ENCODE data around the gene ETHE1.
A peak's percentile ranks its signal among the peaks of the same experiment; 100 is the strongest.
"Not testable (repeated sequence)": the region's sequence is repeated elsewhere in the genome, so short reads cannot be mapped to it uniquely, and the experiment has no call there.

ETHE1 gene

DNA sequence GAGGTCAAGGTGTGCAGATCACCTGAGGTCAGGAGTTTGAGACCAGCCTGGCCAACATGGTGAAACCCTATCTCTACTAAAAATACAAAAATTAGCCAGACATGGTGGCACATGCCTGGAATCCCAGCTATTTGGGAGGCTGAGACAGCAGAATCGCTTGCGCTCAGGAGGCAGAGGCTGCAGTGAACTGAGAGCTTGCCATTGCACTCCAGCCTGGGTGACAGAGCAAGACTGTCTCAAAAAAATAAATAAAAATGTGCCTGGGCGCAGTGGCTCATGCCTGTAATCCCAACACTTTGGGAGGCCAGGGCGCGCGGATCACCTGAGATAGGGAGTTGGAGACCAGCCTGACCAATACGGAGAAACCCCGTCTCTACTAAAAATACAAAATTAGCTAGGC lies 3.3 kb downstream of the ETHE1 start:
- DNase-seq, result not testable (repeated sequence)

- no peak for DNase-seq
Measured at GRCh38 chr19:43522929-43523328, 4.1 kb downstream of the ETHE1 start.

- peak; percentile 69 for DNase-seq
Measured at GRCh38 chr19:43519436-43520088, 7.4 kb downstream of the ETHE1 start.

DNA sequence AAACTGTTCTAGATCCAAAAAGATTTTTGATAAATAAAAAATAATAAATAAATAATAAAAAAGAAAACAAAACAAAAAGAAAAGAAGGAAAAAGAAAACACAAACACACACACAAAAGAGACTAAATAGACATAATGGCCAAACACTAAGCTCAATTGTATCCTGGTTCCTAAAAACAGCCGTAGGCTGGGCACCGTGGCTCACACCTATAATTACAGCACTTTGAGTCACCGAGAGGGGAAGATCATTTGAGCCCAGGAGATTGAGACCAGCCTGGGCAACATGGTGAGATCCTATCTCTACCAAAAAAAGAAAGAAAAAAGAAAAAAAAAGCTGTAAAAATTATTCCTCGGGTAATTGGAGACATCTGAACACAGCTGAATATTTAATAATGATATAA lies 8.9 kb downstream of the ETHE1 start:
- no peak for DNase-seq

DNA sequence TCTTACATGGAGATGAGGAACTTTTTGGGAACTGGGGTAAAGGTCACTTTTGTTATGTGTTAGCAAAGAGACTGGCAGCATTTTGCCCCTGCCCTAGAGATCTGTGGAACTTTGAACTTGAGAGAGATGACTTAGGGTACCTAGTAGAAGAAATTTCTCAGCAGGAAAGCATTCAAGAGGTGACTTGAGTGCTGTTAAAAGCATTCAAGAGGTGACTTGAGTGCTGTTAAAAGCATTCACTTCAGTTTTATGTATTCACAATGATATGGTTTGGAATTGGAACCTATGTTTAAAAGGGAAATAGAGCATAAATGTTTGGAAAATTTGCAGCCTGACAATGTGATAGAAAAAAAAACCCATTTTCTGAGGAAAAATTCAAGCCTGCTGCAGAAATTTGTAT lies 14.6 kb downstream of the ETHE1 start:
- not testable (repeated sequence) for DNase-seq

DNA sequence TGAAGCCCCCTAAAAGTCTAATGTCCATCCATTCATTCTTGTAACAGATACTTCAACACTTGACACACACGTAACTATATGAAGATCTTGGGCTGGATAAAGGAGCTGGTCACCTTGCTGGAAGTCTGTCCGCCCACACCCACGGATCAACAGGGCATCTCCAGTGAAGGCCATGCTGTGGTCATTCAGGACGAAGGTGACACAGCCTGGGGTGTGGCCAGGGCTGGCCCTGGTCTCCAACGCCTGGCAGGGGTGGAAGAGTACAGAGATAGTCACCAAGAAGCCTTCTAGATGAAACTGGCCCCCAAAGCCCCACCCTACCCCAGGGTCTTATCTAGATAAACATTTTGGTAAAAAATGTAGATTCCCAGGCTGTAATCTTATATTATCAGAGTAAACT lies 15.7 kb downstream of the ETHE1 start:
- DNase-seq, result no peak

DNA sequence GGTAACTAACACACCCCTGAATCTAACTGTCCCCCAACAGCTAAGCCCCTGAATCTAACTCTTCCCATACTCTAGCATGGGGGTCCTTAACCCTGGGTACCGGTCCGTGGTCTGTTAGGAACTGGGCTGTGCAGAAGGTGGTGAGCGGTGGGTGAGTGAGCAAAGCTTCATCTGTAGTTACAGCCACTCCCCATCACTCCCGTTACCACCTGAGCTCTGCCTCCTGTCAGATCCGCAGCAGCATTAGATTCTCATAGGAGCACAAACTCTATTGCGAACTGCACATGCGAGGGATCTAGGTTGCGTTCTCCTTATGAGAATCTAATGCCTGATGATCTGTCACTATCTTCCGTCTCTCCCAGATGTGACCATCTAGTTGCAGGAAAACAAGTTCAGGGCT lies 16.3 kb downstream of the ETHE1 start:
- DNase-seq, result no peak

DNA sequence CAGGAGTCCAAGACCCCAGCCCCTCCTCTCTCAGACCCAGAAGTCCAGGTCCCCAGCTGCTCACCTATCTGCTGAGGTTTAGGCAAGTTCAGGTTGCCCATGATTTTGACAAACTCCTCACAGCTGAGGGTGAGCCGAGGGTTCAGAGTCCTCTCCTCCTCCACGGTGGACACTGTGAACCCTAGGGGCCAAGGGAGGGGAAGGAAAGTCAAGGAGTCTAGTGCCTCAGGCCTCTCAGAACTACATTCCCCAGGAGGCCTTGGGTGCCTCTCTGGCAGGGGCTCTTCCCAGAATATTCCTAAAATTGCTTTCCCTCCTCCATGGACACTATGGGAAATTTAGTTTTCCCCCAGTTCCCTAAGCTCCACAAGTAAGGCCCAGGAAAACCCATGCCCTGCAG lies 19.1 kb downstream of the ETHE1 start:
- no peak for DNase-seq

DNA sequence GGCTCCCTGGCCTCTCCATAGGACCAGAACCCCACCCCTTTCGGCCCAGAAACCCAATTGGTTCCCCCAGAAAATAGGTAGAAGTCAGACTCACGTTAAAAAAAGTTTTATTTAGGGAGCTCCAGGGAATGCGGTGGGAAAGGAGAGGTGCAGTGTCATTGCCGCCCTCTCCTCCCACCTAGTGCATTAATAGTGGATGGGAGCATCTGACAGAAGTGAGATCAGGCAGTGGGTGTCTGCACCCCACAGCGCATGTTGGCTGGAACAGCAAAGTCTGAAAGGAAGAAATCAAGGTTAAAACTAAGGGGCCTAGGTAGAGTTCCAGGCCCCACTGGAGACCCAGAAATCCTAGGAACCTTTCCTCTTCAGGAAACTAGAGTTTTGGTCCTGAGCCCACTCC lies 20.4 kb downstream of the ETHE1 start:
- no peak for DNase-seq

- DNase-seq, result no peak
Measured at GRCh38 chr19:43505941-43506340, 21.1 kb downstream of the ETHE1 start.

- no peak for DNase-seq
Measured at GRCh38 chr19:43505186-43505456, 21.9 kb downstream of the ETHE1 start.

DNA sequence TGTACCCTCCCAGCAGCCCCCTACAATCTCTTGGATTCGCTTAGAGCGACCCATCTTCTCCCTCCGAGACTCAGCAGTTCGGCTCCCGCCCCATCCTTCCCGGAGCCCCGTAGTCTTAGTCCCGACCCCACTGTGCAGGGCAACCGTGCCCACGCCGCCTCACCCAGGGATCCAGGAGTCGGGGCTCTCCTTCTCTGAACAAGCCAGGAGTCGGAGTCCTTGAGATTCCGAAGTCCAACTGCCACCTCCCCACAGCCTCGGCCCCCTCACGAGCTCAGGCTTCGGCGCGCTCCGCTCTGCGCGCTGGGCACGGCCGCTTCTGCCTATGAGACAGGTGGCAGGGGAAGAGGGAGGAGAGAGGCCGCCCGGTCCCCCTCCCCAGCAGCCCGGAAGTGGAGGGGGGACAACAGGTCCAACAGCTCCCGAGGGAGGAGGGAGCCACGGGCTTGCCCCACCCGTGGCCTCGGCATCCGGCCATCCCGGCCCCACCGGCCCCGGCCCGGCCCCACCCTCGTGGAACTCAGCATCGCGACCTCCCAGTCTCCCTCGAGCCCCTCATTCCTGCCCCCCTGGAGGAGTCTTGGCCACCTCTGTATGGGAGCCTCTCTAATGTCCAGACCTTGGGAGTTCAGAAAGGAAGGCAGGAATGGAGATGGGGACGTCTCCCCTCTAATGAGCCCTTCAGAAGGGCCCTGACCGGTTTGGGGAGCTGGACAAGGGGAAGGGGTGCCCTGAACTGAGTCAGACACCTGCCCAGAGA lies 22.4 kb downstream of the ETHE1 start, which contains the start of gene PHLDB3:
Gene PHLDB3, minus strand, starts transcription at position 321 of the 760 bp plus-strand sequence. CDS start 628 bp downstream, outside the sequence.
- peak; percentile 40 for DNase-seq

- peak; percentile 93 for DNase-seq
Measured at GRCh38 chr19:43503501-43504425, 23.2 kb downstream of the ETHE1 start.

GRCh38 chr19:43502419-43502976 lies 24.5 kb downstream of the ETHE1 start:
- DNase-seq, result no peak

DNA sequence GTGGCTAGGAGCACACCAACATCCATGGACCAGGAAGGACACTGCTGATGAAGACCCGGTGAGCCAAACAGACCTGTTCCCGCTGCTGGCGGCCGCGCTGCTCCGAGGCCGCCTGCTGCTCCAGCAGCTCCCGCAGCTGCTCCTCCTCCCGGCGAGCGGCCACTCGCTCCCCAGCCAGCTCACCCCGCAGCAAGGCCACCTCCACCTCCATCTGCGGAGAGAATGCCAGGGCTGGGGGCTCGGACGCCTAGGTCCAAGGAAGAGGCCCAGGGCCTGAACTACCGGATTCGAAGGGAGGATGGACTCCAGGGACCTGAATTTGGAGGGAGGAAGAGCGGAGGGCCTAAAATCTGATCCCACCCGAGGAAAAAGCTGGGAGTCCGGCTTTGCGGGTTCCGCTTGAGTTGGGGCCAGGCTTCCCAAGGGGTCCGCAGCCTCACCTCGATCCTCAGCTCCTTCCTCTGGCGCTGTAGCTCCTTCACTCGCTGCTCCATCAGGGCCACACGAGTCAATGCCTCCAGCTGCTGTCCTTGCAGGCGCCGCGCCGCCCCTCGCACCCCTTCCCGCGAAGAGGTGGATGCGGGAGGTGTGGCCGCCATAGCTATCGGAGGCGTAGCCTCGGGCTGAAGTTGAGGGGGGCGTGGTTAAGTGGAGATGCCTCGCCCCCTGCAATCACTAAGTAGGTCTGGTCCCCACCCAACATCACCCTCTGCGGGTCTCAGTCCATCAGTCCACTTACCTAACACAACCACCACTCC lies 25.2 kb downstream of the ETHE1 start:
- DNase-seq, result no peak

GRCh38 chr19:43499042-43499441 lies 28.0 kb downstream of the ETHE1 start:
- DNase-seq, result no peak

DNA sequence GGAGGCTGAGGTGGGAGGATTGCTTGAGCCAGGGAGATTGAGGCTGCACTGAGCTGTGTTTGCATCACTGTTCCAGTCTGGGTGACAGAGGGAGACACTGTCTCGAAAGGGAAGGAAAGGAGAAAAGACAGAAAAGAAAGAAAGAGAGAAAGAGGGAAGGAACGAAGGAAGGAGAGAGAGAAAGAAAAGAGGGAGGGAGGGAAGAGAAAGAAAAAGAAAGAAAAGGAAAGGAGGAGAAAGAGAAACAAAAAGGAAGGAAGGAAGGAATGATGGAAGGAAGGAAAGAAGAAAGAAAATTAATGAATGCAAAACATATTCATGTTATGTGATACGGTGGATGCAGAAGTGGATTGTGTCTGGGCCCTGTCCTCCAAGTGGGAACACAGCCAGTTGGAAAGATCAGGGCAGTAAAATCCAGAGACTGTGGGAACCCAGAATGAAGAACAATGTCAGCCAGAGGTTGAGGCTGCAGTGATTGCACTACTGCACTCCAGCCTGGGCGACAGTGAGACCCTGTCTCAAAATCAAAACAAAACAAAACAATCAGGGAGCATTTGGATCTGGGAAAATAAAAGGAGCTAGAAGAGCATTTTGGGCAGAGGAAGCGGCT lies 28.7 kb downstream of the ETHE1 start:
- DNase-seq, result no peak

DNA sequence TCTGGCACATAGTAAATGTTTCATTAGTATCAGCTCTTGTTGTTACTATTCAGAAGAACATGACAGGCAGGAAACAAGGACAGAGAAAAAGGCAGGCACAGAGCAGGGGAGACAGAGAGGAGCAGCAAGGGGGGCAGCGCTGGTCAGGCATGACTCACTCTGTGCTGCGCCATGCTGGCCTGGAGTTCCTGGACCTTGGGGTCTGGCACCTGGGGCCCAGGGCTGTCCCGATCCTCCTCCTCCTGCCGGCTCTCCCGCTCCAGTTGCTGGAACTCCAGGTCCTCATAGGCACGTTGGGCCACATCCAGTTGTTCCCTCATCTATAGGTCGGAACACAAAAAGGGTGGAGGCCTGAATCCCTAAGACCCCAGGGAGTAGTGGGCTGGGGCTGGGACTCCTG lies 30.0 kb downstream of the ETHE1 start:
- no peak for DNase-seq

DNA sequence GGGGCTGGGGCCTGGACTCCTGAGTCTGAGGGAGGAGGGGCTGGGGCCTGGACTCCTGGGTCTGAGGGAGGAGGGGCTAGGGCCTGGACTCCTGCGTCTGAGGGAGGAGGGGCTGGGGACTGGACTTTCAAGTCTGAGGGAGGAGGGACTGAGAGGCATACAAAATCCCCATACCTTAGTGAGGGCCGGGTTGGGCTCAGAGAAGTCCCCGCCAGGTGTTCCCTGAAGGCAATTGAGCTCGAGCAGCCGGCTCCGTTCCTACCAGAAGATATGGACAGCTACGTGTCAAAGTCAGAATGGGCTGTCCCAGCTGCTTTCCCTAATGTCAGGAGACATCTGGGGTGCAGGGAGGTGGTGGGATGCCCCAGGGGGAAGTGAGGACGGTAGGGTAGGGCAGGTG lies 31.9 kb downstream of the ETHE1 start:
- no peak for DNase-seq

DNA sequence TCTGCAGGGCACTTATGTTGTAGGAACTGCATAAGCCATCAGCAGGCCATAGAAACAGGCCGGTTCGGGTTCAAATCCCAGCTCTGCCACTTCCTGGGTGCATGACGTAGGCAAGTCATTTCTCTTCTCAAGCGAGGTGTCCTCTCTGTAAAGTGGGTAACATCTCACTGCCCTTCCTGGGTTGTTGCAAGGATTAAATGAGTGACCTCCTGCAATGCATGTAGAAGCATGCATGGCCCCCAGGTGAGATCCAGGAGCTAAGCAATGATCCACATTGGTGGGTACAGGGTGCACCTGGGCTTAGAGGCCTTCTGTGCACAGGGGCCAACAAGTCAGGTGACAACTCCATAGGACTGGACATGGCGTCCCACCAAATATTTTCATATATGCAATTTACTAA lies 36.2 kb downstream of the ETHE1 start:
- DNase-seq, result no peak

GRCh38 chr19:43489979-43490599 lies 36.9 kb downstream of the ETHE1 start:
- DNase-seq, result no peak

- no peak for DNase-seq
Measured at GRCh38 chr19:43489310-43489709, 37.7 kb downstream of the ETHE1 start.

Measured in NCI-H1105 (cell line).